ENCODE measurements around the gene ORM2. TPM values are rescaled to one million over a fixed set of nuclear protein-coding genes. Genes with fewer than 3 reads are reported as not detected.

ORM2 gene
- total RNA-seq, 1 donor = not detected

DNA sequence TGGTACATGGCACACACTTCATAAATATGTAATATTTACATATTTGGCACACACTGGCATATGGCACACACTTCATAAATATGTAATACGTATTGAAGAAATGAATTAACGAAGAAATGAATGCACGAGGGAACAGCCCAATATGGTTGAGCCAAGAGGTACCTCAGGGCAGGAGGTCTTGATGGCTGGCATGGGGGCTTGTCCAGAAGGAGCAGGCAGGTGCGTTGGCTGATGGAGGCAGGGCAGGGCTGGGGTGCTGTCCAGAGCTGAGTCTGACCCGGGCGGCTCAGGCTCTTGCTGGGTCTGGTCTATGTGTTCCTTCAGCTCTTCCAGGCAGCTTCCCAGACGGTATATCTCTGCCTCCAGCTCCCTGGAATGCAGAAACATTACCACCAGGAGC, 31.9 kb downstream of the ORM2 start:
- Histone ChIP-seq H3K4me1 (ENCODE audit: insufficient read depth, low read length) (peaks cover 49% of the 10 kb centered on the region), H3K27me3 (ENCODE audit: insufficient read depth, low read length) (no peaks in the 10 kb centered on the region), H3K4me3 (ENCODE audit: low read length) (no peak overlapping the region), H3K9me3 (ENCODE audit: low read depth, low read length) (no peaks in the 10 kb centered on the region)

- Histone ChIP-seq H3K4me3 (ENCODE audit: low read length) (no peak overlapping the region), H3K4me1 (ENCODE audit: insufficient read depth, low read length) (peaks cover 57% of the 10 kb centered on the region), H3K9me3 (ENCODE audit: low read depth, low read length) (no peaks in the 10 kb centered on the region), H3K27me3 (ENCODE audit: insufficient read depth, low read length) (no peaks in the 10 kb centered on the region)
Observed at GRCh38 chr9:114362394-114362793, 32.7 kb downstream of the ORM2 start.

DNA sequence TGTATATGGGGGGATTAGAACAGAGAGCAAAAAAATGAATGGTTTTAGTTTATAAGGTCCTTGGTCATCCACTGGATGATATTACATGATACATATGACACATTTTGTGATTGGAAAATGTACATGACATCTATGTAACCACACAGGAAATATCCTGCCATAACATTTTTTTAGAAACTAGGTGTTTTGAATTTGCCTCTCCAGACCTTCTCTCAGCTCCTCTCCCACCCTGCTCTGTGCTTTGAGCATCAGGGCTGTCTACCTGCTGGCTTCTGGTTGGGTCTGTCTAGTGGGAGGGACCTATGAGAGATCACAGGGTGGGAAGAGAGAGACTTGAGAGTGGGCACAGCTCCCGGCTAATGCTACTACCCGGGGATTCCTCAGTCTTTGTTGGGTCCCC, 33.8 kb downstream of the ORM2 start:
- H3K4me3 ChIP-seq (ENCODE audit: low read length) = no peak overlapping the region
- no peaks in the 10 kb centered on the region for H3K9me3 ChIP-seq (ENCODE audit: low read depth, low read length)
- no peaks in the 10 kb centered on the region for H3K27me3 ChIP-seq (ENCODE audit: insufficient read depth, low read length)
- peaks cover 67% of the 10 kb centered on the region for H3K4me1 ChIP-seq (ENCODE audit: insufficient read depth, low read length)

- no peaks in the 10 kb centered on the region for H3K9me3 ChIP-seq (ENCODE audit: low read depth, low read length)
- peaks cover 77% of the 10 kb centered on the region for H3K4me1 ChIP-seq (ENCODE audit: insufficient read depth, low read length)
- H3K27me3 ChIP-seq (ENCODE audit: insufficient read depth, low read length) = no peaks in the 10 kb centered on the region
- H3K4me3 ChIP-seq (ENCODE audit: low read length) = no peak overlapping the region
Observed at GRCh38 chr9:114364134-114365041, 34.7 kb downstream of the ORM2 start.

DNA sequence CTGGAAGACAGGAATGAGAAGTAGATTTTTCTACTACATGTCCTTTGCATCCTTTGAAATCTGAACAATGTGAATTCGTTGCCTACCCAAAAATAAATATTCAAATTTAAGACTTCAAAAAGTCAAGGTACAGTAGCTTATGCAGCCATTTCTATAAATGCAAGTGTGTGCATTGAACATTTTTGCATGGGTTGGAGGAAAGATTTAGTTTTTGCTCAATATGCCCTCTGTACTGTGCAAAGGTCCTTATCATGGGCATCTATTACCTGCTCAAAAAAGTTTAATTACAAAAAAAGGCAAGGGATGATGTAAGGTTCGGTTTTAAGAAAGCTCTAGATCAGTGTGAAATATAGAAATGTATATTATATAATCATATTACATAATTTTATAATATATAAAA, 35.5 kb downstream of the ORM2 start:
- no peaks in the 10 kb centered on the region for H3K27me3 ChIP-seq (ENCODE audit: insufficient read depth, low read length)
- H3K9me3 ChIP-seq (ENCODE audit: low read depth, low read length) = no peaks in the 10 kb centered on the region
- H3K4me1 ChIP-seq (ENCODE audit: insufficient read depth, low read length) = peaks cover 85% of the 10 kb centered on the region
- H3K4me3 ChIP-seq (ENCODE audit: low read length) = no peak overlapping the region

DNA sequence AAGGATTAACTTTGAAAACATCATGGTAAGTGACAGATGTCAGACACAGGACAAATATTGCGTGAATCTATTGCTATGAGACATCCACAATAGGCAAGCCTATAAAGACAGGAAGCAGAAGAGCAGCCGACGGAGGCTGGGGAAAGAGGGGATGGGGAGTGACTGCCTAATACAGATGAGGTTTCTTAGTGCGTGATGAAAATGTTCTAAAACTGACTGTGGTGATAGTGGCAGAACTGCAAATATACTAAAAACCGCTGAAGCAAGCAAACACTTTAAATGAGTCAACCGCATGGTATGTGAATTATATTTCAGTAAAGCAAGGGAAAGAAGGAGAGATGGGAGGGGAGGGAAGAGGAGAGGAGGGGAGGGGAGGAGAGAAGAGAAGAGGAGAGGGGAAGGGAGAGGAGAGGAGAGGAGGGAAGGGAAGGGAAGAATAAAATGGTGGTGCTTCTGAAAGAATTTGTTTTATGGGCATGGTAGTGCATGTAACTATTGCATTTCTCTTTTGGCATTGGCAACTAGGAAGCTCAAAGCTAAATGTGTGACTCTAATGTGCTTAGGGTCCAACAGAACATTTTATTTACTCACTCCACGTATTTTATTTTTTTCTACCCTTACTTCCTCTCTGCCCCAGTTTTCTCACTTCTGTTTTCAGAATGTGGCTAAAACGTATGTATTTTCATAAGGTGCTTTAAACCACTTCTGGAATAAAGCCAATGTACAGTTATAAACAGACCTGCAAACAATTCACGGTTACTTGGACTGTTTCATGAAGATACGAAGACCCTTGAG, 36.9 kb downstream of the ORM2 start:
- Histone ChIP-seq H3K4me3 (ENCODE audit: low read length) (no peak overlapping the region), H3K9me3 (ENCODE audit: low read depth, low read length) (no peaks in the 10 kb centered on the region), H3K27me3 (ENCODE audit: insufficient read depth, low read length) (no peaks in the 10 kb centered on the region), H3K4me1 (ENCODE audit: insufficient read depth, low read length) (peaks cover 92% of the 10 kb centered on the region)

DNA sequence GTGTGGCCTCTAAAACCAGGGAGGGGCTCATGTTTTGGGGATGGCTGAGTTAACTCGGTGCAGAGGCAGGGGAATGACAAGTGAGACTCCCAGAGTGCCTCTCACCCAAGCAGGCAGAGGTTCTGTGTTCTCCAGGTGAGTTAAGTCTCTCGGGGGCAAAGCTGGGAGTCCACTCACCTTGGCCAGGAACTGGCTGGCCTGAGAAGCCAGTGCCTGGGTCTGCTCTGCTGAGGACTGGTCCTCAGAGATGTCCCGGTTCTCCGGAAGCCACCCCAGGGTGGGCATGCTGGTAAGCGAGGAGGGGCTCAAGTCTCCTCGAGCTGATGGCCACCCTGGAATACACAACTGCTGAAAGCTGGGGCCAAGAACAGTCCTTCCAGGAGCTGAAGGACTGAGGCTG, 37.7 kb downstream of the ORM2 start:
- no peaks in the 10 kb centered on the region for H3K27me3 ChIP-seq (ENCODE audit: insufficient read depth, low read length)
- no peak overlapping the region for H3K4me3 ChIP-seq (ENCODE audit: low read length)
- peaks cover 96% of the 10 kb centered on the region for H3K4me1 ChIP-seq (ENCODE audit: insufficient read depth, low read length)
- no peaks in the 10 kb centered on the region for H3K9me3 ChIP-seq (ENCODE audit: low read depth, low read length)

DNA sequence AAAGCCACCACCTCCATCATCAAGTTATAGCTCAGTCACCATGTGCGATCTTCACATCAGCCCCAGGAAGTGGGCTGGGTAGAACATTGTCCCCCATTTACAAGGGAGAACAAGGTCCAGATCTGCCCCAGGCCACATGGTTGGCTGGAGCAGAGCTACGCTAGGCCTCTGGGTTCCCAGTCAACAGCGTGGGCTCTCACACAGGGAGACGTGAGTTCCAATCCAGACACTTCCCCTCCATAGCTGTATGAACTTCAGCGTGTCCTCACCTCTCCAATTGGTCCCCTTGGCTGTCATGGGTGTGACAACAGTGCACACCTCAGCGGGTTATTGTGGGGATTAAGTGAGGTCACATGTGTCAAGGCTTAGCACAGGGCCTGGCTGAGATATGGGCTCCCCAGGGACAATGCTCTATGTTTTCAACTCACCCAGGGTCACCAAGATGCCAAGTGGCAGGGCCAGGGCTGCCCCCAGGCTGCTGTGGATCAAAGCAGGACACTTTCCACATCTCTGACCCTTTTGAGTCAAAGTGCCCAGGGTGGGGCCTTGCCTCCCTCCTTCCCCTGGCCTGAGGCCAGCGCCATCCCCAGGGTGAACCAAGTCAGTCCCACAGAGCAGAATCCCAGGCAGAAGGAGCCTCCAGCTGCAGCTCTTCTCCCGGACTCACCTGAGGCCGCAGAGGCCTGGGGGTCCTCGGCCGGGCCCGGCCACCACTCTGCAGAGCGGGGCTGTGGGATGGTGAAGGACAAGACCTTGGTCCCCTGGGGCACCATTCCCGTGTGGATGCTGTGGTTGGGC, 38.3 kb downstream of the ORM2 start:
- H3K27me3 ChIP-seq (ENCODE audit: insufficient read depth, low read length) = no peaks in the 10 kb centered on the region
- H3K4me1 ChIP-seq (ENCODE audit: insufficient read depth, low read length) = peaks cover 97% of the 10 kb centered on the region
- no peaks in the 10 kb centered on the region for H3K9me3 ChIP-seq (ENCODE audit: low read depth, low read length)
- H3K4me3 ChIP-seq (ENCODE audit: low read length) = no peak overlapping the region

DNA sequence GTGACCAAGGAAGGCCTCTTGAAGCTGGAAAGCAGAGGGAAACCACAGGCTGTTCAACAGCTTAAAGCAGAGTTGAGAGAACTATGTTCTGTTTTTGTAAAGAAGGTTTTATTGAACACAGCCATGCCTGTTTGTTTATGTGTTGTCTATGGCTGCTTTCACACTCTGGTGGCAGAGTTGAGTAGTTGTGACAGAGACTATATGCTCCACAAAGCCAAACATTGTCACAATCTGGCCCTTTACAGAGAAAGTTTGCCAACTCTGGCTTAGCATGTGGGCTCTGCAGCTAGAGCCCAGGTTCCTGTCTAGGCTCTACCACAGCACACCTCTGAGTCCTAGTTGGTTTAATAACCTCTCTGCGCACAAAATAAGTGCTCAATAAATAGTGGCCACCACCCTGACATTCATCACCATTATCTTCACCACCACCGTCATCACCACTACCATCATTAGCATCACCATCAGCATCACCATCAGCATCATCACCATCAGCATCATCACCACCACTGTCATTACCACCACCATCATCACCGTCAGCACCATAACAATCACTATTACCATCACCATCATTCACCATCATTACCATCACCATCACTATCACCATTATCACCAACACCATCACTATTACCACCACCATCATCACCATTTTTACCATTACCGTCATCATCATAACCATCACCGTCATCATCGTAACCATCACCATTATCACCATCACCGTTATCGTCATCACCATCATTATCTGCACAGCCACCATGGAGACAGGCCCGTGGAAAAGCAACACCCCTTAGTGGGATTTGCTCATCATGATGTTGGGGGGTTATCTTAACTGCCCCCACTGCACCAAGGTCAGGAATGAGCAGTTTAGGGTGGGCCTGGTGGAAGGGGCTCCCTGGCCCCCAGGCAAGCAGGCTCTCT, 39.8 kb downstream of the ORM2 start:
- Histone ChIP-seq H3K27me3 (ENCODE audit: insufficient read depth, low read length) (no peaks in the 10 kb centered on the region), H3K9me3 (ENCODE audit: low read depth, low read length) (no peaks in the 10 kb centered on the region), H3K4me3 (ENCODE audit: low read length) (no peak overlapping the region), H3K4me1 (ENCODE audit: insufficient read depth, low read length) (peaks cover 96% of the 10 kb centered on the region)

DNA sequence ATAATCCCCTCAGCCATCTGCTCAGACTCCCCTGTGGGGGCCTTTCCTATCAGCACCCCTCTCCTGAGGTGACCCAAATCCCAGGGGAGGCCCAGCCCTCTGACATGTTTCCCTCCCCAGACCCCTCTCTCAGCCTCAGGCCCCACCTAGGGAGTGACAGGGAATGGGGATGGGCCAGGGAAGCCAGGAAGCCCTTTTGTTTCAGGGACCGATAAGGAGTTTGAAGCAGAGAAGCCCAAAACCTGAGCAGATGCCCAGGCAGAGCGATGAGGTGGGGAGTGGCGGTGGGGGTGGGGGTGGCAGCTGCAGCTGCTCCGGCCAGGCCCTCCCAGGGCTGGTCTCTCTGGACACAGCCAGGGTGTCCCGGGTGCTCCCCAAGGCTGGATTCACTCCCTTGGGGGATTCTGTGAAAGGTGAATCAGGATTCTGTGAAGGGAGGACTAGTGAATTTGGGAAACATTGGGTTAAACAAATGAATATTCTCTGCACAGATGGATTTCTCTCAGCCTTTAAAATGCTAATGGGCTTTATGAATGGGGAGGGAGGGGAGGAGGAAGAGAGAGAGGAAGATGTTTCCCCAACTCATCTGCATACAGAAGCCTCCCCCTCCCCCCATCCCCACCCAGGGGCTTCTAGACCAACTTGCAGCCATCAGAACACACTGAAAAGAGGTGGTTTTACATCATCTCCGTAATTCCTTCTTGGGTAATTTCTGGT, 40.7 kb downstream of the ORM2 start:
- H3K27me3 ChIP-seq (ENCODE audit: insufficient read depth, low read length) = no peaks in the 10 kb centered on the region
- peaks cover 97% of the 10 kb centered on the region for H3K4me1 ChIP-seq (ENCODE audit: insufficient read depth, low read length)
- no peak overlapping the region for H3K4me3 ChIP-seq (ENCODE audit: low read length)
- H3K9me3 ChIP-seq (ENCODE audit: low read depth, low read length) = no peaks in the 10 kb centered on the region

DNA sequence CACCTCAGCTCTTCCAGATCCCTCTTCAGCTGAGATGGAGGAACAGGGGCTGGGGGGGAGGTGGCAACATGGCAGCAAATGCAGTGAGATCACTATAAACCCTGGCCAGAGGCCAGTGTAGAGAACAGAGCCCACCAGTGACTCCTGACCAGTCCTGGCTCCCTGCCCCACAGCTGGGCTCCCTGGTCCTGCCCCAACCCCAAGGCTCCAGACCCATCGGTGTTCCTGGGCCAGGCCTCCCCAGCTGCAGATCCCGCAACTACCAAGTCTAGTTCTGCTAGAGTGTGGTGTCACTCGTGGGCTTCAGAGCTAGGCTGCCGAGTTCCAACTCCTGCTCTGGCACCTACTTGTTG, 41.3 kb downstream of the ORM2 start:
- Histone ChIP-seq H3K4me3 (ENCODE audit: low read length) (no peak overlapping the region), H3K9me3 (ENCODE audit: low read depth, low read length) (no peaks in the 10 kb centered on the region), H3K27me3 (ENCODE audit: insufficient read depth, low read length) (no peaks in the 10 kb centered on the region), H3K4me1 (ENCODE audit: insufficient read depth, low read length) (peaks cover 96% of the 10 kb centered on the region)

GRCh38 chr9:114371343-114371944, 41.8 kb downstream of the ORM2 start:
- Histone ChIP-seq H3K9me3 (ENCODE audit: low read depth, low read length) (no peaks in the 10 kb centered on the region), H3K4me3 (ENCODE audit: low read length) (no peak overlapping the region), H3K27me3 (ENCODE audit: insufficient read depth, low read length) (no peaks in the 10 kb centered on the region), H3K4me1 (ENCODE audit: insufficient read depth, low read length) (peaks cover 95% of the 10 kb centered on the region)

Measured in mononuclear cell (primary cell).